Activated CD8-positive, alpha-beta T cell treated with anti-CD3 and anti-CD28 coated beads, Interleukin-2, amount 10 ng/mL, durations not matched to agents 7 days and 5 days (primary cell): ENCODE data around the gene MSI2. TPM values are rescaled to one million over a fixed set of nuclear protein-coding genes. Genes with fewer than 3 reads are reported as not detected.

Source experiments
- ATAC-seq: fragments of 150-1000 bp; cut with Tn5 transposase; one replicate; pipeline ENCODE4 v1.10.0; 2021; ENCODE audit warnings: moderate library complexity
- CTCF ChIA-PET: fragments of 350-600 bp; sonication (Branson Sonifier 250); formaldehyde crosslinking; loops from one replicate; lab custom pipeline; 2021; ENCODE audit warnings: antibody characterized with exemption; lab: Charles Lee
- POLR2A ChIA-PET: fragments of 350-600 bp; sonication (Branson Sonifier 250); formaldehyde crosslinking; loops from one replicate; lab custom pipeline; 2021; ENCODE audit warnings: antibody characterized with exemption; lab: Charles Lee
- DNase-seq: peaks from one replicate; pipeline ENCODE4 v3.0.0-alpha.2; 2020
- H3K27ac Mint-ChIP-seq: one replicate; pipeline ENCODE4 v1.8.0; 2021; ENCODE audit warnings: mild to moderate bottlenecking, mixed read lengths
- H3K27me3 Mint-ChIP-seq: one replicate; pipeline ENCODE4 v1.8.0; 2021; ENCODE audit warnings: low read depth, mixed read lengths
- H3K36me3 Mint-ChIP-seq: one replicate; pipeline ENCODE4 v1.8.0; 2021; ENCODE audit warnings: low read depth, mixed read lengths
- H3K4me1 Mint-ChIP-seq: one replicate; pipeline ENCODE4 v1.8.0; 2021; ENCODE audit warnings: low read depth, mixed read lengths
- H3K4me3 Mint-ChIP-seq: one replicate; pipeline ENCODE4 v1.8.0; 2021; ENCODE audit warnings: mild to moderate bottlenecking, mixed read lengths
- H3K9me3 Mint-ChIP-seq: one replicate; pipeline ENCODE4 v1.8.0; 2022; ENCODE audit warnings: mixed read lengths; ENCODE audit not compliant: insufficient read depth
- total RNA-seq, 2 experiments: library from RNA; stranded (reverse); gene quantifications; one replicate each; pipeline ENCODE4 v1.2.3, GENCODE V29; 2021

MSI2 gene
- total RNA-seq, 2 experiments from 2014 or later, result 123 to 125 TPM

DNA sequence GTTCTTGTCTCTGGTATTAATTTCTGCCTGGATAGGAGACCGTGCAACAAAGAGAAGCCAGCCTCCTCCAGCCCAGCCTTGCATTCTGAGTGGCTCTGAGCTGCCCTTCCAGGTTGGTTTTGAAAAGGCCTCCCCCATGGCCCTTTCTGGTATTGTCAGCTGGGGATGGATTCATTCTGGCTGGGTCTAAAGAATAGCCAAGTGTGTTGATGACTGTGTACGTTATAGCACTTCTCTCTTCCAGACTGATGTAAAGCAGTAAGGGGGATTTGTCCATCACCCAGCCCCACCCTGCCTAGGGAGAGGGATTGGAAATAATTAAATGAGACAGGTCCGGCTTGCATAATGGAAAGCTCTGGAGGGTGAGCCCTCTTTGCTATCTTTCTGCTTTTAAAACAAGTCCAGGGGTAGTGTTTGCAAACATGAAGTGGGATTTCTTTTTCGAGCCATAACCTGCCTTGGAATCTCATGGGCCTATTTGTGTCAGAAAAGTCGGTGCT, 146.4 kb downstream of the MSI2 start:
- no peaks in the 10 kb centered on the region for H3K27me3 Mint-ChIP-seq
- no peak for DNase-seq
- H3K4me1 Mint-ChIP-seq, result peaks cover 30% of the 10 kb centered on the region
- no peak overlapping the region for H3K4me3 Mint-ChIP-seq
- no peaks in the 10 kb centered on the region for H3K9me3 Mint-ChIP-seq
- POLR2A ChIA-PET, result no interaction called here
- H3K27ac Mint-ChIP-seq, result no peak overlapping the region
- H3K36me3 Mint-ChIP-seq, result peaks cover 25% of the 10 kb centered on the region
- CTCF ChIA-PET, result interaction anchor here (8.1 kb wide), 1 partner anchor 159 kb away, joined by 62 read pairs; no protein-coding TSS in a partner anchor
- ATAC-seq, result no peak

DNA sequence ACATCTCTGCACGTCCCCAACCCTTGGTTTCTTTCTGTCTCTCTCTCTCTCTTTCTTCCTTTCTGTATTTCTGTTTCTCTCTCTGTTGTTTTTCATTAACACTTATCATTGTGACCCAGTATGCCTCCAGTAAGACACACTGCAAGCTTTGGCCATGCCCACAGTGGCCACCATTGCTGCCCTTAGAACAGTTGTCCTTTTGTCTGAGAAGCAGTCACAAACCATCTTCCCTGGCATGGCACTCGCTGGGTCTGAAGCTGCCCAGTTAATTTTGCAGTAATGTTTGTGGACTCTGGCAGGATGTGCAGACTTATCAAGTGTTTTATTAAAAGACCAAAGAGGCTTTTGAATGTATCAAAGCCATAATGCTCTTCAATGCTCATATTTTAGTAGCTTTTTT, 146.9 kb downstream of the MSI2 start:
- ATAC-seq, result no peak
- no peaks in the 10 kb centered on the region for H3K27me3 Mint-ChIP-seq
- ChIA-PET CTCF (interaction anchor here (1.4 to 8.1 kb wide), 2 partner anchors 38 to 160 kb away, joined by 3 to 62 read pairs; no protein-coding TSS in a partner anchor), POLR2A (no interaction called here)
- DNase-seq, result no peak
- peaks cover 25% of the 10 kb centered on the region for H3K36me3 Mint-ChIP-seq
- no peak overlapping the region for H3K4me3 Mint-ChIP-seq
- peaks cover 35% of the 10 kb centered on the region for H3K4me1 Mint-ChIP-seq
- no peak overlapping the region for H3K27ac Mint-ChIP-seq
- H3K9me3 Mint-ChIP-seq, result no peaks in the 10 kb centered on the region

DNA sequence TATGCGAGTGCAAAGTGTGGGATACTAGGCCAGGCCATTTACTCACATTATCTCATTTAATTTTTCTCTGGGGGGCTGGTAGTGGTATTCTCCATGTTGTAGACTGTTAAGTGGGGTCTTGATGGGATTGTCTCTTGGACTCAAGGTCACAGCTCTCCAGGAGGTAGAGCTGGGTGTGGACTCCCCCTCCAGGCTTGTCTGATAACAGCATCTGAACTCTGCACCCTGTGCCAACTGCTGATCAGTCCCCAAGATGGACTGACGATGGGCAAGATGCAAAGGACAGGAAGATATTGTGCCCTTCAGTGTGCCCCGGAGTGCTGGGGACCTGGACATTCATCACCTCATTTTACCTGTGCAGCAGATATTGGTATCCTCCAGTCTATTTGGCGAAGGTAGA, 147.8 kb downstream of the MSI2 start:
- POLR2A ChIA-PET, result no interaction called here
- ATAC-seq (no peak), DNase-seq (peak; percentile 27)
- no peak overlapping the region for H3K27ac Mint-ChIP-seq
- no peaks in the 10 kb centered on the region for H3K9me3 Mint-ChIP-seq
- no peak overlapping the region for H3K4me3 Mint-ChIP-seq
- no peaks in the 10 kb centered on the region for H3K27me3 Mint-ChIP-seq
- H3K4me1 Mint-ChIP-seq, result peaks cover 41% of the 10 kb centered on the region
- peaks cover 25% of the 10 kb centered on the region for H3K36me3 Mint-ChIP-seq
- CTCF ChIA-PET, result interaction anchor here (1.4 to 8.1 kb wide), 2 partner anchors 37 to 161 kb away, joined by 3 to 62 read pairs; no protein-coding TSS in a partner anchor

DNA sequence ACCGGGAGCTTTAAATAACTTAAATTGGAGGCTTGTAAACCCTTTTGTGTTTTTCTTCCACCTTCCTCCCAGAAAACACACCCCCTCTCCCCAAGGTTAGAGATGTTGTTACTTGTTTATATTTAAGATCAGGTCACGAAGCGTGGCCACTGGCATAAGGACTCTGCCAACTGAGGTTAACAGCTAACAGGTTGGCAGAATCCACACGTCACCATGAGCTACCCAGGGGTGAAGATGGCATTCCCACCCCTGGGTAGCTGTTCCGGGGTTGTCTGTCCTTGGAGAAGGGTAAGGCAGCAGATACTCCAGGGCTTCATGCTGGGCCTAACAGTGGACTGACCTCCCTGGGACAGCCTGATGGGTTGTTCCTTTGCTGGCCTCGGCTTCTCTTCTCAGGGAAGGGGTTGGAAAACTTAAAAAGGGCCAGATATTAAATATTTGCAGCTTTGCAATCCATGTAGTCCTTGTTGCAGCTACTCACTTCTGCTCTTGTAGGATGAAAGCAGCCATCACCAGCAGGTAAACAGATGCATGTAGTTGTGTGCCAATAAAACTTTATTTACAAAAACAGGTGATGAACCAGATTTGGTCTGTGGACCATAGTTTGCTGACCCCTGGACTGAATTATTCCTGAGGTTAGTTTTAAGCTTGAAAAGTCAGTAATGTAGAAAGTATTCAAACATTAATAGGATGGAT, 148.6 kb downstream of the MSI2 start:
- ATAC-seq (no peak), DNase-seq (no peak)
- Mint-ChIP-seq H3K27me3 (no peaks in the 10 kb centered on the region), H3K36me3 (peaks cover 28% of the 10 kb centered on the region), H3K4me1 (peaks cover 44% of the 10 kb centered on the region), H3K9me3 (no peaks in the 10 kb centered on the region), H3K27ac (peak overlapping the region; percentile 60), H3K4me3 (no peak overlapping the region)
- POLR2A ChIA-PET, result no interaction called here
- CTCF ChIA-PET, result interaction anchor here (0.6 to 8.1 kb wide), 8 partner anchors 10 to 270 kb away, joined by 3 to 62 read pairs (median 3); no protein-coding TSS in a partner anchor

DNA sequence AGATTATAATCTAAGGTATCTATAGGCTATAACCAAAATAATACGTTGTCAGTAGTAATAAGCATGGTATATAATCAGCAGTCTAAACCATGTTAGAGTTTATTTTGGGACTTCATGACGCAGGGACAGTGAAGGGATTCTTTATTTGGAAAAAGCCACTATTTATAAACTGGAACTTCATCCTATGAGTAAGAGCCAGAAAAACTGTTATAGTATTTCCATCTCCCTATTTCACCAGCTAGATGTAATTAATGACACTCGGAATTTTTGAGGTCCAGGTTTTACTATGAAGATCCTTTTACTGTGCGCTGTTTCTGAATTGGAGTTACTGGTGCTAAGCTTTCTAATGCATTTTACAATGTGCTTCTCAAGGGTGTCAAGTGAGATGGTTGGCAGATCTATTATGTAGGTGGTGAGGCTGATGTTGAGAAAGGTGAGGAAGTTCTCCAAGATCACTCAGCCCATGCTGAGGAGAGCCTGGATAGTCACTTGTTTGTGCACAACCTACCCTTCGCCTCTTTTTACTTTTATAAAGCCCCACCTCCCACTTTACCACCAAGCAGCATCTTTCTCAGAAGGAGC, 149.3 kb downstream of the MSI2 start:
- DNase-seq, result no peak
- no peak overlapping the region for H3K27ac Mint-ChIP-seq
- CTCF ChIA-PET, result interaction anchor here (0.7 to 8.1 kb wide), 7 partner anchors 11 to 266 kb away, joined by 3 to 62 read pairs (median 3); no protein-coding TSS in a partner anchor
- no peak for ATAC-seq
- H3K9me3 Mint-ChIP-seq, result no peaks in the 10 kb centered on the region
- H3K36me3 Mint-ChIP-seq, result peaks cover 28% of the 10 kb centered on the region
- H3K4me1 Mint-ChIP-seq, result peaks cover 49% of the 10 kb centered on the region
- no peaks in the 10 kb centered on the region for H3K27me3 Mint-ChIP-seq
- H3K4me3 Mint-ChIP-seq, result no peak overlapping the region
- POLR2A ChIA-PET, result no interaction called here

DNA sequence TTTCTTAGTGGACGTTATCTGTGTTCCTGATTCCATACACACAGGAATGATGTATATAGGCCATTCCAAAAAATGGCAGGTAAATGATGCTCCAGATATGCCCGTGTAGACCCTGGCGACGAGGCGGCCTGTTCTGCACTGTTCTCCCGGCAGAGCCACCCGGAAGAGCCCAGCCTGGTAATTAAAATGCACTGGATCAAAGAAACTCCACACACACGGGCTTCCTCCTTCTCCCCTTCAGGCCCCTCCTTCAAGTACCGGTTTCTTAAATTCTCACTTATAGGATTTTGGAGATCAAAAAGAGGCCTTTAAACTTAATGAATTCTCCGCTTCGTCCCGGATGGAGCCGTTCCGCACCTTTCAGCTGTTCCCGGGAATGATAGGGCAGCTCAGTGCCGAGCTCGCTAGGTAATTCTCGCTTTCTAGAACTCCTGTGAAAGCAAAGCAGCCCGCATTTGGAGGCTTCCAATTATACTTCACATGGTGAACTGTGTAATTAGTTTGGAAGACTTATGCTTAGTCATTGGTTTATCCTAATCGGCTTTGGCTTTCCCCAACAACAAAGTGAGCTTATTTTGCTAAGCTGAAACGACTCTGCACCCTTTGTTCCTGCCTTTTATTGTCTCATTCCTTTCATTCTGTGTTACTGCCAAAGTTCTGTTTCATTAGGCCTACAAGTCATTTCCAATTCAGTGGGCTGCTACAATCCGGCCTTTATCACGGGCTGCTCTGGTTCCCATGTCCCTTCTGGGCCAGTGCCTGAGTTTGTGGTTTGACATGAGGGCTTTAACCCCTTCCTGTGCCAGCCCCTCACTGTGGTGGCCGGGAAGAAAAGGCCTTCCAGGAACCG, 150.0 kb downstream of the MSI2 start:
- Mint-ChIP-seq H3K4me3 (no peak overlapping the region), H3K27ac (peak overlapping the region; percentile 63), H3K36me3 (peaks cover 28% of the 10 kb centered on the region), H3K9me3 (no peaks in the 10 kb centered on the region), H3K27me3 (no peaks in the 10 kb centered on the region), H3K4me1 (peaks cover 52% of the 10 kb centered on the region)
- ChIA-PET CTCF (interaction anchor here (0.9 to 8.1 kb wide), 7 partner anchors 34 to 341 kb away, joined by 3 to 62 read pairs (median 5); no protein-coding TSS in a partner anchor), POLR2A (interaction anchor here (0.7 to 1.2 kb wide), 3 partner anchors 18 to 37 kb away, joined by 3 read pairs; no protein-coding TSS in a partner anchor)
- no peak for ATAC-seq
- DNase-seq, result no peak

DNA sequence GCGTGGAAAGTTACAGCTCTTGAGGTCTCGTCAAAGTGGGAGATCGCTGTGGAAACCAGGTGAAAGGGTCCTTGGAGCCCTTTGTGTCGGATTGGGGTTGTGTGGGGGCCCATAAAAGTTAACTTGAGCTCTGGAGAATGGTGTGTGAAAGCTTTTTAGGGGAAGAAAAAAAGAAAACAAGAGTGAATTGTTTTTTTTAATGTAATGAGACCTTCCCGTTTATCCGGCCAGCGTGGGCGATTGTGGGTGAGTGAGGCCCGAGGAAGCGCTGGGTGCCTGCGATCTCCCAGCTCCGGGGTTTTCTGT, 150.6 kb downstream of the MSI2 start:
- H3K4me3 Mint-ChIP-seq, result no peak overlapping the region
- H3K4me1 Mint-ChIP-seq, result peaks cover 52% of the 10 kb centered on the region
- peaks cover 25% of the 10 kb centered on the region for H3K36me3 Mint-ChIP-seq
- DNase-seq (no peak), ATAC-seq (no peak)
- ChIA-PET CTCF (interaction anchor here (1.2 to 3.5 kb wide), 5 partner anchors 34 to 341 kb away, joined by 3 to 35 read pairs (median 5); no protein-coding TSS in a partner anchor), POLR2A (interaction anchor here (0.7 to 1.2 kb wide), 3 partner anchors 17 to 36 kb away, joined by 3 read pairs; no protein-coding TSS in a partner anchor)
- peak overlapping the region; percentile 63 for H3K27ac Mint-ChIP-seq
- no peaks in the 10 kb centered on the region for H3K9me3 Mint-ChIP-seq
- no peaks in the 10 kb centered on the region for H3K27me3 Mint-ChIP-seq

DNA sequence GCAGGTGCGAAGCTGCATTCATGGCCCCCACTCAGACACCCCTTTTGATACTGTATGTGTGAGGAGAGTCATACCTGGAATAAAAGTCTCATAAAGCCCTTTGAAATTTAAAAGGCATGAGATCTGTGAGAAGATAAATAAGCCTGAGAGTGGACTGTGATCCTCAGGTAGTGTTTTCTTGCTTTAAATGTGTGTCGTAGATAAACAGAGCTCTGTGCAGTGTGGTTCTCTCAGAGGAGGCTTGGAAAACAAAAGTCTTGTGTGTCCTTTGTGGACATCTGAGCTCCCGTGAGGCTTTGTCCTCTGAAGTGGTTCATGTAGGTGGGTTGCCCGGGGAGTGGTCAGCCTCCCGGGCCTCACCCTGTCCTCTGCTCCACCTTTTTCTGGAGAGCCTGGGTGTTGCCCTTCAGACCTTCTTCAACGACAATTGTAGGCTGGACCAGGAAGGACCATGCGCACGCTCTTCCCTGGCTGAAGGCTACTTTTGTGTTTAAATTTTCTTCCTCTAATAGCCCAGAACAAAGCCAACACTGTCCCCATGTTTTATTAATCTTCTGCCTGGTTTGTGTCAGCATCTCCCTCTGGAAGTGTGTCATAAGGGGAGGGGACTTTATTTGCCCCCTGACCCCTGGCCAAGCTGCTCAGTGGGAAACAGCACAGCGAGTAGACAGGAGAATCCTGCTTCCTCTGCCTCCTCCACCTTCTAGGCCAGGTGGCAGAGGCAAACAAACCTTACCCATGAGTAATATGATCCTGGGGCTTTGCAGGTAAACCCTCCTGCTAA, 151.2 kb downstream of the MSI2 start:
- no peak for DNase-seq
- ATAC-seq, result no peak
- peak overlapping the region; percentile 59 for H3K4me3 Mint-ChIP-seq
- H3K27ac Mint-ChIP-seq, result peak overlapping the region; percentile 63
- H3K36me3 Mint-ChIP-seq, result peaks cover 25% of the 10 kb centered on the region
- ChIA-PET POLR2A (interaction anchor here (0.7 to 1.2 kb wide), 3 partner anchors 17 to 36 kb away, joined by 3 read pairs; no protein-coding TSS in a partner anchor), CTCF (interaction anchor here (1.0 to 3.5 kb wide), 11 partner anchors 9 to 340 kb away, joined by 3 to 35 read pairs (median 4); no protein-coding TSS in a partner anchor)
- no peaks in the 10 kb centered on the region for H3K27me3 Mint-ChIP-seq
- H3K9me3 Mint-ChIP-seq, result no peaks in the 10 kb centered on the region
- H3K4me1 Mint-ChIP-seq, result peaks cover 52% of the 10 kb centered on the region

GRCh38 chr17:57408071-57408811, 151.9 kb downstream of the MSI2 start:
- ChIA-PET CTCF (interaction anchor here (0.8 to 3.5 kb wide), 13 partner anchors 10 to 375 kb away, joined by 3 to 35 read pairs (median 4); no protein-coding TSS in a partner anchor), POLR2A (interaction anchor here (1.0 to 1.2 kb wide), 2 partner anchors 16 to 54 kb away, joined by 3 read pairs; no protein-coding TSS in a partner anchor)
- ATAC-seq (peak; percentile 73), DNase-seq (peak; percentile 72)
- Mint-ChIP-seq H3K9me3 (no peaks in the 10 kb centered on the region), H3K27ac (peak overlapping the region; percentile 73), H3K4me1 (peaks cover 52% of the 10 kb centered on the region), H3K27me3 (no peaks in the 10 kb centered on the region), H3K4me3 (peak overlapping the region; percentile 59), H3K36me3 (peaks cover 24% of the 10 kb centered on the region)

DNA sequence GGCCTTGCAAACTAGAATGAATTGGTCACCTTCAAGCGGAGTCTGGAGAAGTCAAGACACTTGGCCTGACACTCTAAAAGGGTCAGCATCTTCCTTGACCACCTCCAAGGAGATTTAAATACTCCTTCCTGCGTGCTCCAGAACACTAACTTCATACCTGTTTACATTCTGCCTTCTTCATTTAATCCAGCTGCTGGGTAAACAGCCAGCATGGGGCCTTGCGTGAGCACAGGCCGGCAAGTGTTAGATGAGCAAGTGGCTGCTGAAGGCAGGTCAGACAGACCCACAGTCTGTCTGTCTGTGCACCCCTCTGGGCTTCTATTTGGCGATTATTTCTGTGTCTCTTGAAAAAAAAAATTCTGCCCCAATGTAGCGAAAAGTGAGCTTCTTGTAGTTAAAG, 153.8 kb downstream of the MSI2 start:
- CTCF ChIA-PET, result interaction anchor here (1.4 kb wide), 1 partner anchor 10 kb away, joined by 3 read pairs; no protein-coding TSS in a partner anchor
- no peak for DNase-seq
- no peak overlapping the region for H3K27ac Mint-ChIP-seq
- no peaks in the 10 kb centered on the region for H3K9me3 Mint-ChIP-seq
- H3K4me1 Mint-ChIP-seq, result peaks cover 49% of the 10 kb centered on the region
- peaks cover 23% of the 10 kb centered on the region for H3K36me3 Mint-ChIP-seq
- H3K27me3 Mint-ChIP-seq, result no peaks in the 10 kb centered on the region
- no peak for ATAC-seq
- POLR2A ChIA-PET, result interaction anchor here (0.6 kb wide), 1 partner anchor 53 kb away, joined by 3 read pairs; no protein-coding TSS in a partner anchor
- no peak overlapping the region for H3K4me3 Mint-ChIP-seq
